CD4-positive, alpha-beta T cell treated with Interleukin-4 for 1 hour (primary cell): ENCODE data around the gene SLC23A2.
"Not testable (repeated sequence)": the region's sequence is repeated elsewhere in the genome, so short reads cannot be mapped to it uniquely, and the experiment has no call there.

Source experiments
- DNase-seq, 2 donors: peaks; one replicate each; pipeline ENCODE4 v3.0.0-alpha.2; 2020 to 2022

The SLC23A2 gene

GRCh38 chr20:4871486-4871885 lies 129.8 kb downstream of the SLC23A2 start:
- DNase-seq, result no peak

DNA sequence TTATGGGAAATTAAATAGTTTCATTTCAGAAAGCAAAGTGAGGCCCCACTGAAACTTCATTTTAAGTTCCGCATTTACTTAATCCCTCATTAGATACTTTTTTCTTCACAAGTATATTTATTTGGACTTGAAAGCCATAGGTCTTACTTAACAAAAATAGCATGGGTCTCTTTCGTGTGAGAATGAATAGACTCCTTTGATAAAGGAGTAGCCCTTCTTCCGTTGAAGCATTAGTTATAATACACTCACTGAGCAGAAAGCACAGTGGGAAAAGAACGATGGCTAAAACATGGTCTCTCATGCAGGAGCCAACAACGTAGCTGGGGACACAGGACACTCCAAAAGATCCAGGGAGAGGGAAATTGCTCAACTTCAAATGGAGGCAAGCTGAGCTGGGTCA lies 130.4 kb downstream of the SLC23A2 start:
- DNase-seq, result no peak

DNA sequence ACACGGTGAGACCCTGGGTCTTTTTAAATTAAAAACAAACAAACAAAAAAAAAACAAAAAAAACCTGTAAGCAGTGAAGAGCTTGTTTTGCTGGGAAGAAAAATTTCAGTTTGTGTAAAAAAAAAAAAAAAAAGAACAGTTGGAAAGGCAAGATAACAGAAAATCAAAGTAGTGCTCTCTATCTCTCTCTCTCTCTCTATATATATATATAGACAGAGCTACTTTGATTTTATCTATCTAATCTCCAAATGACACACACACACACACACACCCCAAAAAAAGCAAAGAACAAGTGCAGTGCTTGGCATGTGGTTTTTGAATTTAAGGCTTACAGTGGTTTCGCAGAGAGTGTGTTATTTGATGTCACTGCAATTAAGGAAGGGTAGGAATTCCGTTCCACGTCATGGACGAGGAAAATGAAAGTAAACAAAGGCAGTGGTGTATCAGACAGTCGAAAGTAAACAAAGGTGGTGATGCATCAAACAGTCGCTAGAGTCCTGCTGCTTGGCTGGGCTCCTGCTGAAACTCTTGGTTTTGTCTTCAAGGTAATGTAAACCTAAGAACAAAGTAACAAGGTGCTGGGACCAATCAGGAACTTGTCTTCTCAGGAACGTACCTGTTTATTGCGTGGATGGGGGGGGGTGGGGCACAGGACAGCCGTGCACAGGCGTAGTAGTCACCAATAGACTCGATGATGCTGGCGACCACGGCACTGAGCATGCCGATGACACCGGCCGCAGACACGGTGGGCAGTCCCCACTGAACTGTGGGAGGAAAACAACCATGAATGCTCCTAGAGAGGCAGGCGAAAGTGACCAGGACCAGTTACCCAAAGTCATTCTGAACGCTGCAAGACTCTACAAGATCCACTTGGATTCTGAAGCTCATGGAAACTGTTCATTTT lies 131.8 kb downstream of the SLC23A2 start:
- DNase-seq, result peak in 1 of 2 donors; percentile 46

DNA sequence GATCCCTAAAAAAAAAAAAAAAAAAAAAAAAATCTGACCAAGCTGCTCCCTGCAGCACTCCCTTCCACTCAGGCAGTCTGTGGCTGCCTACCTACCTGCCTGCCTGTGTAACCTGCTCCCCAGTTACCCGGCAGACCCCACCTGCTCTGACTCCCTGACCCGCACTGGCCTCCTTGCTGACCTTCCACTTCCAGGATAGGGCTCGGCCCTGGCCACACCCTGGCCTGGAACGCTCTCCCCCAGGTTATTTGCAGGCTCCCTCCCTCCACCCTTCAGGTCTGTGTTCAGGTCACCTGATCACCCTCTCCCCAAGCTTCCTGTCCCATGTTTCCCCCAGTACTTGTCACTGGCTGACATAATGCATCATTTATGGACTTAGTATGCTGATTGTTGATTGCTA lies 134.3 kb downstream of the SLC23A2 start:
- DNase-seq, result no peak

- no peak for DNase-seq
Measured at GRCh38 chr20:4866429-4866828, 134.9 kb downstream of the SLC23A2 start.

- DNase-seq, result no peak
Measured at GRCh38 chr20:4864311-4864752, 137.0 kb downstream of the SLC23A2 start.

GRCh38 chr20:4862661-4863060 lies 138.6 kb downstream of the SLC23A2 start:
- no peak for DNase-seq

DNA sequence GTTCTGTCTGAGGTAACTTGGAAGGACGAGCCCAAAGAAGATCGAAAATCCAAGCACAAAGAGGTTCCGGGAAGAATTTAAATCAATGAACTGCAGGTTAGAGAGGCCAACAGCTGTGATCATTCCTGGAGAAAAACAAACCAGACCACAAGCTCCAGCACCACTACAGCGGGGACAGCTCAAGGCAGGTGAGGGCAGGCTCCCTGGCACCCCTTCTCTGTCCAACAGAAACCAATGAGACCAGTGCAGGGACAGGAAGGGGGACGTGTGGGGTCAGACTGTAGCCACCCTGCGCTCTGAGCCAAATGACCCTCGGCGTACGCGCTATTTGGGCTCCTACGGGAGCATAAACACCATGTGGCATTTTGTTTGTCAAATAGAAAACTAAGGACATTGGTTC lies 139.3 kb downstream of the SLC23A2 start:
- no peak for DNase-seq

DNA sequence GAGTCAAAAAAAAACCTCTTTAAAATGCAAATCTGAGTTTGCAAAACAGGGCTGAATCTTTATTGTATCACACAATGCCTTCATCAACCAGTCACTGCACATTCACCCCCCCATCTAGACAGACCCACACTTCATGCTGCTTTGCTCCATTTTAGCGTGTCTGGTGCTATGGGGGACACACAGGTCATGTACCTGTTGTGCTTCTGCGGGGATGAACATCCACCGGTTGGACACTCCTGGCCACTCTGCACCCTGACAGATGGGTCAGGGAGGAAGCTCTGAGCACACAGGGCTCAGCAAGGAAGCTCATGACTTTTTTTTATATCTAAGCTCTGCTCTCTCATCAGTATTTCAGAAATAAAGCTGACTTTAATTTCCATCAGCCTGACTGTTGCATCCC lies 143.3 kb downstream of the SLC23A2 start:
- DNase-seq, result no peak

DNA sequence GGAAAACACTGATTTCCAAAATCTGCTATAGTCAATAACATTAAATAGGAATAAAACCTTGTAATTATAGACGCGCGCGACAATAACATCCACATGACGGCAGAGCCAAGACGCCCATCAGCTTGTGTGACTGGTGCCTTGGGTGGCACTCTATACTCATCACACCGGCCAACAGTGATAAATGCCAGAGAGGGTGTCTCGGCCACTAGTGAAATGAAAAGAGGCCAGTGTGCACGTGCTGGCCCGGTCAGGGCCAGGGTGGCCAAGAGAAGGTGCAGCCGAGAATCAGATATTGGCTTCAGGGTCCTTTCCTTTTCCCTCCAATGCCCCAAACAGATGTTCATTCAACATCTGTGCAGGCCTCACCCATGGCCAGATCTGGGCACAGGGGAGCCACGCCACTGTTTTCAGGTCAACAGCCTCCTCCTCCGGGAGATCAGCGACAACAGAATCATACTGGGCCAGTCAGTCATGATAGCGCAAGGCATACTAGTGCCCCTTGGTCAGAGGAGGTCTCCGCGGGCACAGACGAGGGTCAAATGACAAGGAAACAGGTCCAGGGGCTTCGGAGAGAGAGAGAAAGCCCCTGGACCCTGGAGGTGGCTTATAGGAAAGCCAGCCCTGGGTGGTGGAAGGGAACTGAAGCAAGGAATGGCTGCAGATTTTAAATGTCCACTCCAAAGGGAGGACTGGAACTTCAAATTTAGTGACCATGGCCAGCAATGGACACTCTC lies 145.1 kb downstream of the SLC23A2 start:
- DNase-seq, result no peak

GRCh38 chr20:4855555-4855954 lies 145.8 kb downstream of the SLC23A2 start:
- DNase-seq, result no peak

GRCh38 chr20:4855097-4855496 lies 146.2 kb downstream of the SLC23A2 start:
- no peak for DNase-seq

DNA sequence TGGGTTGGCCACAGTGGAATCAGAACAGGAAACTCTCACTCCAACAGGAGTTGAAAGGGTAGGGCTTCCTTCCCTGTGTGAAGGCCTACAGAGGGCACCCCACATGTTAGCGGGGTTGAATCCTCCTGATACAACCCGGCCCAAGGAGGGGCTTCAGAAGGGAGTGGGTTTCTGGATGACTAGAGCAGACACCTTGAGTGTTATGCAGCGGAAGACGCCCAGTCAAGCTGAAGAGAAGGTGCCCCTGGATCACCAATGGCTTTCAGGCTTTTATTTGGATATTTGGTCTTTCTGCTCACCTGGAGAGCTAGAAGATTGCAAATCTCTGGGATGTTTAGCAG lies 146.8 kb downstream of the SLC23A2 start:
- no peak for DNase-seq

GRCh38 chr20:4853757-4854560 lies 147.4 kb downstream of the SLC23A2 start:
- no peak for DNase-seq

- DNase-seq, result no peak
Measured at GRCh38 chr20:4853004-4853403, 148.3 kb downstream of the SLC23A2 start.

DNA sequence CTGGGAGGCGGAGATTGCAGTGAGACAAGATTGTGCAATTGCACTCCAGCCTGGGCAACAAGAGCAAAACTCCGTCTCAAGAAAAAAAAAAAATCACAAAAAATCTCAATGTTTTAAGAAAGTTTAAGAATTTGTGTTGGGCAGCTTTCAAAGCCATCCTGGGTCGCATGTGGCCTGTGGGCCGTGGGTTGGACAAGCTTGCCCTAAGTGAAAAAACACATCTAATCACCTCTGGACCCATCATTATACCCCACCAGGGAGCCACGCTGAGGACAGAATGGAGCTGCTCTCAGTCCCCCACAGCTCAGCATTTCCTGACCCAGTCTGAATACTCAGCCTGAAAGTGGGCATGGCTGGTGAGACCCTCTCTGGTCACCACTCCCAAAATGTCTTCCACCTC lies 150.3 kb downstream of the SLC23A2 start:
- no peak for DNase-seq

GRCh38 chr20:4848829-4849228 lies 152.5 kb downstream of the SLC23A2 start:
- DNase-seq, result not testable (repeated sequence)

- DNase-seq, result no peak
Measured at GRCh38 chr20:4848041-4848440, 153.3 kb downstream of the SLC23A2 start.

- DNase-seq, result no peak
Measured at GRCh38 chr20:4846821-4847220, 154.5 kb downstream of the SLC23A2 start.

GRCh38 chr20:4844751-4845465 lies 156.4 kb downstream of the SLC23A2 start:
- DNase-seq, result no peak

- no peak for DNase-seq
Measured at GRCh38 chr20:4844325-4844724, 157.0 kb downstream of the SLC23A2 start.

GRCh38 chr20:4840801-4841200 lies 160.5 kb downstream of the SLC23A2 start:
- DNase-seq, result no peak

GRCh38 chr20:4838526-4838925 lies 162.8 kb downstream of the SLC23A2 start:
- no peak for DNase-seq
